Measurements from ENCODE around the gene ARHGEF5.
"Not testable (repeated sequence)": the region's sequence is repeated elsewhere in the genome, so short reads cannot be mapped to it uniquely, and the experiment has no call there.

GRCh38 chr7:144356860-144357259 lies 1.7 kb downstream of the ARHGEF5 start:
- not testable (repeated sequence) for TF ChIP-seq POLR2A (IDR thresholded peaks at IDR 0.05; ENCODE audit: low read depth, low read length); SPI1 (IDR thresholded peaks at IDR 0.05; ENCODE audit: low read depth, low read length); POLR2AphosphoS5 (IDR thresholded peaks at IDR 0.05; ENCODE audit: low read depth, low read length); TAF1 (IDR thresholded peaks at IDR 0.05; ENCODE audit: low read depth, low read length); POU2F2 (IDR thresholded peaks at IDR 0.05; ENCODE audit: low read depth, low read length); PAX5 (IDR thresholded peaks at IDR 0.05; ENCODE audit: insufficient read depth, low read length, severe bottlenecking)

Measured in GM12891 (cell line).